Prostate gland (tissue), 2 donors: ENCODE measurements around the gene ZDHHC22.

Experiments used
- CTCF ChIP-seq, 4 experiments: fragments of 200-600 bp in 2 of 4; fragments of 450-650 bp in 2 of 4; sonication (generic) in 2 of 4; IDR thresholded peaks; 1 replicate in 3 of 4; 2 replicates in 1 of 4; pipeline ENCODE4 v1.5.1; 2016 to 2019; ENCODE audit warnings: antibody characterized with exemption in 4 of 4, mild to moderate bottlenecking in 2 of 4, moderate library complexity in 2 of 4
- POLR2A ChIP-seq: fragments of 450-650 bp; IDR thresholded peaks from one replicate; pipeline ENCODE4 v1.6.1; 2016; ENCODE audit warnings: antibody characterized with exemption, mild to moderate bottlenecking
- POLR2AphosphoS5 ChIP-seq: sonication (generic); formaldehyde crosslinking; IDR thresholded peaks from one replicate; pipeline ENCODE4 v1.6.1; 2017; ENCODE audit warnings: antibody characterized with exemption

- TF ChIP-seq POLR2AphosphoS5 (no peak), CTCF (IDR thresholded peaks at IDR 0.05) (no peak), POLR2A (no peak)
Observed at GRCh38 chr14:77103951-77104350, 37.6 kb downstream of the ZDHHC22 start.
